HG03066 (cell line): Measurements from ENCODE around the gene AURKB.
"Not testable (repeated sequence)": the region's sequence is repeated elsewhere in the genome, so short reads cannot be mapped to it uniquely, and the experiment has no call there.

Experiments
- ATAC-seq: cut with Tn5 transposase; IDR thresholded peaks from one replicate; pipeline ENCODE4 v1.9.1; 2021; ENCODE audit warnings: low read depth; ENCODE audit not compliant: unreplicated experiment

The AURKB gene

DNA sequence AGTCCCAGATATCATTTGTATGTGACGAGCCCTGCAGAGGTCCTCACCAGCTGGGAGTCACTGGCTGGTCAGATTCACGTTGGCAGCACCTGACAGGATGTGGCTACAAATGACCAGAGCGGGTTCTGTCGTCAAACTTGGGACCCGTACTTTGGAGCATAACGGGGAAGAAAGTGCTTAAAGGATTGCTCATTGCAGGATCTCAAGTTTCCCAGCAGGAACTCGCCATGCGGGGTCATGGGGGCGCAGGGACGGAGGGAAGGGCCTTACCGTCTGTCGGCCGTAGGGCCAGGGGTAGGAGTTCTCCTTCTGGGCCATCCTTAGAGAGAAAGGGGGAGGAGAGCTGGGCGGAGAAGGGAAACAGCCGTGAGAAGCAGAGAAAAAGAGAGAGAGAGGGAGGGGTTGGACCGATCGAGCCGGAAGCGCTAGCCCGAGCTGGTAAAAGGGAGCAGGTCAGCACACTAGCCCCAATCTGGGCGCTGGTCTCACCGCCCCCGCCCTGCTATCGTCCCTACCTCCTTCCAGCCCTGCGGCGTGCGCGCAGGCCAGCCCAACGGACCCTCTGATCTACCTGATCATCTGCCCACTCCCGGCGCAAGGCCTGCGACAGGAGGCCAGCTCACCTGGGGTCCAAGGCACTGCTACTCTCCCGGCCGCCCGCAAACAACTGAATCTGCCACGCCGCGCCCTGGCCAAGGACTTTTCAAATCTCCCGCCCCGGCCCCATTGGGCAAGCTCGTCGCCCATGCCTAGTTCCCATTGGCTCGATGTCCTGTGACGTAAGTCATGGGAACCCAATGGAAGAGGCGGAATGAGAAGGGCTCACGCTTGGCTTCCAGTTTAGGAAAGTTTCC is at the start of gene AURKB:
Gene AURKB, minus strand, starts transcription at position 669 of the 854 bp plus-strand sequence. Its CDS starts 351 bp downstream, at position 318.
- peak; percentile 73 for ATAC-seq

DNA sequence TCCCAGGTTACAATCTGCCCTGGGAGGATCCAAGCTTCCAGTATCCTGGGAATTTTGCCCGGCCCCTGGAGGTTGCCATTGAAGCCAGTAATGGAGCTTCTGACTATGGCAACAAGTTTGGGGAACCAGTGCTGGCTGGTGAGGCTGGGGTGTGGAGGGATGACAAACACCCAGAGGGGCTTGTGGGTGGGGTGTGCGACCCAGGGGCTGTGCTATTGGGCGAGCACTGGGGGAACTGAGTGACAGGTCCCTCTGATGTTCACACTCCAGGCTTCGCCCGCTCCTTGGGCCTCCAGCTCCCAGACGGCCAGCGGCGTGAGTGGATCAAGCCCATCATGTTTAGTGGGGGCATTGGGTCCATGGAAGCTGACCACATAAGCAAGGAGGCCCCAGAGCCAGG is 47.4 kb upstream of the AURKB start:
- no peak for ATAC-seq

DNA sequence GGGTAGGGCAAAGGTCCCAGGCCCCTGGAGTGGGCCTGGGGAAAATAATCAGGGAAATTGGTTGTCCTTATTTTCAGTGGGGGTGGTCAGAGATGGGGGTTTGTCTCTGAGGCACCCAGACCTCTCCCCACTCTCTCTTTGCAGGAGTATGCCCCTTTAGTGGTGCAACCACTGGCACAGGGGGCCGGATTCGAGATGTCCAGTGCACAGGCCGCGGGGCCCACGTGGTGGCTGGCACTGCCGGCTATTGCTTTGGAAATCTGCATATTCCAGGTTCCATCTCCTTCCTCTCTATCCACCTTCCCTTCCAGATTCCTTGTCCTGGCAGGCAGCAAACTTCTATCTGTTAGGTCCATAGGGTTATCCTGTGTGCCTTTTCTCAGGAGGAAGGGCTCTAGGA is 46.3 kb upstream of the AURKB start:
- no peak for ATAC-seq

DNA sequence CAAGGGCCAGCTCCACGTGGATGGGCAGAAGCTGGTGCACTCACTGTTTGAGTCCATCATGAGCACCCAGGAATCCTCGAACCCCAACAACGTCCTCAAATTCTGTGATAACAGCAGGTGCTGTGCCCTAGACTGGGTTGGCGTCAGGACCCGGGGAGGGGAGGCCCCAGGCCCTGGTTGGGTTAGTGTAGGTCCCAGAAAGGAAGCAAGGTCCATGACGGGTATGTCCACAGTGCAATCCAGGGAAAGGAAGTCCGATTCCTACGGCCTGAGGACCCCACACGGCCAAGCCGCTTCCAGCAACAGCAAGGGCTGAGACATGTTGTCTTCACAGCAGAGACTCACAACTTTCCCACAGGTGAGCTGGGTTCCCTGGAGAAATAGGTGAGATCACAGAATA is 45.9 kb upstream of the AURKB start:
- ATAC-seq: no peak

DNA sequence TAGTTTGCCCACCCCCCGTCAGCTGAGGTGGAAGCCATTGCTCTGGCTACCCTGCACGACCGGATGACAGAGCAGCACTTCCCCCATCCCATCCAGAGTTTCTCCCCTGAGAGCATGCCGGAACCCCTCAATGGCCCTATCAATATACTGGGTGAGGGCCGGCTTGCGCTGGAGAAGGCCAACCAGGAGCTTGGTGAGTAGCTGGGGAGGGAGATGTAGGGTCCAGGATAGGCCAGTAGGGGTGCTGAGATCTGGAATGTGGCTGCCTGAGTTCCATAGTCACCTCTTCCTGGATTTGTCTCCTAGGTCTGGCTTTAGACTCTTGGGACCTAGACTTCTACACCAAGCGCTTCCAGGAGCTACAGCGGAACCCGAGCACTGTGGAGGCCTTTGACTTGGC is 45.1 kb upstream of the AURKB start:
- no peak for ATAC-seq

DNA sequence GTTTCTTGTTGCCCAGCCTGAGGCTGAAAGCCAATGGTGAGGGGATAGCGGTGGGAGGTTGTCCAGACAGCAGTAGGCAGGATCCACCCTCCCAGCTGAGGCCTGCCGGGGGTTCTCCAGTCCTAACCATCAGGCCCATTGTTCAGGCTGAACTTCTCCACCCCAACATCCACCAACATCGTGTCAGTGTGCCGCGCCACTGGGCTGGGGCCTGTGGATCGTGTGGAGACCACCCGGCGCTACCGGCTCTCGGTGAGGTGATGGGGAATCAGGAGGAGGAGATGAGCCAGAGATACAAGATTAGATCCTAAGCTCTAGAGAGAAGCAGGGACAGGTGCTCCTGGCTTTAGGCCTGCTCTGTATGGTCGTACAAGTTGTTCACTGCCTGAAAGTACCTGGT is 44.5 kb upstream of the AURKB start:
- ATAC-seq: no peak

DNA sequence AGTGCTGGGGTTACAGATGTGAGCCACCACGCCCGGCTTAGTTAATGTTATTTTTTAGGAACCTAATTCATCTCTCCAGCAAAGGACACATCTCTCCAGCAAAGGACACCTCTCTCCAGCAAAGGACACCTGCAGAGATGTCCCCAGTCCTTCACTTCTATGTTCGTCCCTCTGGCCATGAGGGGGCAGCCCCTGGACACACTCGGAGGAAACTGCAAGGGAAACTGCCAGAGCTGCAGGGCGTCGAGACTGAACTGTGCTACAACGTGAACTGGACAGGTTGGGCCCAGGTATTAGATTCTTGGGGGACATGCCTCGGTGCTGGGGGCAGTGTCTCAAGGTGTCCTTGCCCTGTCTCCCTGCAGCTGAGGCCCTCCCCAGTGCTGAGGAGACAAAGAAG is 43.4 kb upstream of the AURKB start:
- ATAC-seq: no peak

DNA sequence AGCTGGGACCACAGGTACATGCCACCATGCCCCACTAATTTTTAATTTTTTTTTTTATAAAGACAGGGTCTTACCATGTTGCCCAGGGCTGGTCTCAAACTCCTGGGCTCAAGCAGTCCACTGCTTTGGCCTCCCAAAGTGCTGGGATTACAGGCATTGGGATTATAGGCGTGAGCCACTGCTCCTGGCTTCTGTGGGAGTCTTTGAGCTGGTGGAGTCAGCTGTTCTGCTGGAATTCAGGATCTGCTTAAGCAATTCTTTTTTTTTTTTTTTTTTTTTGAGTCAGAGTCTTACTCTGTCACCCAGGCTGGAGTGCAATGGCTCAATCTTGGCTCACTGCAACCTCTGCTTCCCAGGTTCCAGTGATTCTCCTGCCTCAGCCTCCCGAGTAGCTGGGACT is 41.0 kb upstream of the AURKB start:
- not testable (repeated sequence) for ATAC-seq

DNA sequence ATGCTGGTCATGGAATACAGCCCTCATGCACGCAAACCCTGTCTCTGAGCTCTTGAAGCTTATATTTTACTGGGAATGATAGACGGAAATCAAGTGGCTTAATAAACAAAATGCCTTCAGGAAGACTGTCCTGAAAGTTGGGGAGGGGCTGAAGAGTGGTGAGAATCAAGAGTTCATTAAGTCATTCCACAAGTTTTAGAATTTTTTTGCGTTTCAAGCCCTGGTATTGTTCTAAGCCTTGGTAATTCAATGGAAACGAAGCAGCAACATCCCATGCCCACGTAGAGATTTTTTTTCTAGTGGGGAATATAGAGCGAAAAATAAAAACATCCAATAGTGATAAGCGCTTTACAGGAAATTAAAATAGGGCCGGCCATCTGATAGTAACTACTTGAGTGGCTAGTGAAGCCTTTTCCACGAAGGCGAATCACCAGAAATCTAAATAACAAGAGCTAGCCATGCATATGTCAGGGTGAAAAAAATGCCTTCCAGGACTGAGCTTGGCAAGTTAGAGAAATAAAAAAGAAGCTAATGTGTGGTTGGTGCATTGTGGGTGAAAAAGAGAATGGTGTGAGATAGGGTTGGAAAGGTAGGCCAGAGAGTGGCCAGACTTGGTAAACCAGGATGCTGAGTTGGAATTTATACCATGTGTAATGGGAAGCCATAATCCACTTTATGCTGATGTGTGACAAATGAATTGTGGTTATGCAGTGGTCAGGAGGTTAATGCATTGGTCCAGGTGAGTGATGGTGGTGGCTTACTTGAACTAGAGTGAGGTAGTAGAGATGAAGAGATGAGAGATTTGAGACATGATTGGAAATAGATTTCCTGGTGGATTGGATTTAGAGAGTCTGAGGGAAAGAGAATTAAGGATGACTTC is 39.5 kb upstream of the AURKB start:
- ATAC-seq: no peak

DNA sequence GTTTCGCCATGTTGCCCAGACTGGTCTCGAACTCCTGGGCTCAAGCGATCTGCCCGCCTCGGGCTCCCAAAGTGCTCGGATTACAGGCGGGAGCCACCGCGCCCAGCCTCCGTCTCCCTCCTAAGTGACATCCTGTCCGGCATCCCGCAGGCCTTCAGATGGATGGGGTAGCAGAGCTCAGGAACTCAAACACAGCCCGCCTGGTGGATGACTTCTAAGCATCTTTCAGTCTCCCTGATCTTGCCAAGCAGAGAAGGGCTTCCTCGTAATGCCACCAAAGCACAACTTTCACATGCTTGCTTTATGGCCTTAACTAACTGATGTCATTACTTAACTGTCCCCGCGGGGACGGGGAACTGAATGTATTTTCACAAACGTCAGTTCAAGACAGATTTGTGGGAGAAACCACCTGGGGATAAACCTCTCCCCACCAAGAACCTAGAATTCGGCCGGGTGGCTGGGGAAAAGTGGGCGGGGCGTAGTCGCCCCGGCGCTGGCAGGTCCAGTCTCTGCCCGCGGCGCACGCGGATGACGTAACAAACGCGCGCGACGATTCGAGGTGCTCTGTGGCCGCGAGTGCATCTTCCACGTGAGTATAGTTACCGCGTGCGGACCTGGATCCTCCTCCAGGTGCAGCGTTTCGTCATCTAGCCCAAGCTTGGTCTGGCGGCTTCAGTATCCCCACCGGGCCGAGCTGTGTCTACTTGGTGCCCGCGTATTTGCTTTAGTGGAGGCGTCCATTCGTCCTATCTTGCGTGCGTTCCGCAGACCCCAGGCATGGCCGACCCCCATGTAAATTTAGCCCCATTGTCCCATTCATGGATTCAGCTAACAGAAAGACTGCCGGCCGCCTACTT is 38.6 kb upstream of the AURKB start, which contains the start of gene PFAS:
Gene PFAS, plus strand, starts transcription at position 539 of the 857 bp plus-strand sequence. CDS start 4,649 bp downstream, outside the sequence.
- ATAC-seq: no peak

DNA sequence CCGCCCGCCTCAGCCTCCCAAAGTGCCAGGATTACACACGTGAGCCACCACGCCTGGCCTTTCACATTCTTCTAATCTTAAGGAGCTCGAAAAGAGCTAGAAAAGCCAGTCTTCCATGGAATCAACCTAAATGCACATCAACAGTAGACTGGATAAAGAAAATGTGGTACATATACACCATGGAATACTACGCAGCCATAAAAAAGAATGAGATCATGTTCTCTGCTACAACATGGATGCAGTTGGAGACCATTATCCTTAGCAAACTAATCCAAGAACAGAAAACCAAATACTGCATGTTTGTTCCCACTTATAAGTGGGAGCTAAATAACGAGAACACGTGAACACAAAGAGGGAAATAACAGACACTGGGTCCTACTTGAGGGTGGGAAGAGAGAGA is 34.4 kb upstream of the AURKB start:
- ATAC-seq: no peak

DNA sequence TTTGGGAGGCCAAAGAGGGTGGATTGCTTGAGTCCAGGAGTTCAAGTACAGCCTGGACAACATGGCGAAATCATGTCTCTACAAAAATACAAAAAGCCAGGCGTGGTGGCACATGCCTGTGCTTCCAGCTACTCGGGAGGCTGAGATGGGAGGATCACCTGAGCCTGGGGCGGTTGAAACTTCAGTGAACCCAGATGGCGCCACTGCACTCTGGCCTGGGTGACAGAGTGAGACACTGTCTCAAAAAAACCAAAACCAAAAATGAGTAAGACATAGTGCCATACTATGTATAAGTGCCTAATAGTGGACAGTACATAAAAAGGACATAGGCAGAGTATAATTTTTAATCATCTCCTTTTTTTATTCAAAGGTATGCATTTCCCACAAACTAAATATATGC is 33.5 kb upstream of the AURKB start:
- ATAC-seq: no peak

DNA sequence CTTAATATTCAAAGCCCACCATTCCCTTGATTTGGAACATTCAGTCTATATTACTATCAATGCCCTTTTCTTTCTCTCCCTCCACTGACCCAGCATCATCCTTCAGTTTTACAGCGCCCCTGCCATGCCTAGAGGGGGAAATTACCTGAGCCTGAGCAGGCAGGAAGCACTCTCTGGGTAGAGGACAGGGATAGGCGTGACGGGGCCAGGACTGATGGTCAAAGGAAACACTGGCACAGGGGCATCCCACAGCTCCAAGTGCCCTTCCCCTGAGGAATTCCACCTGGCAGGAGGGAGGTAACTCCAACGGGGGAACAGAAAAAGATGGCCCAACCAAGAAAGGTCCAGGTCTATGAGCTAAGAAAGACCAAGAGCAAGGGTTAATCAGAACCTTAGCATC is 27.5 kb upstream of the AURKB start:
- ATAC-seq: no peak

DNA sequence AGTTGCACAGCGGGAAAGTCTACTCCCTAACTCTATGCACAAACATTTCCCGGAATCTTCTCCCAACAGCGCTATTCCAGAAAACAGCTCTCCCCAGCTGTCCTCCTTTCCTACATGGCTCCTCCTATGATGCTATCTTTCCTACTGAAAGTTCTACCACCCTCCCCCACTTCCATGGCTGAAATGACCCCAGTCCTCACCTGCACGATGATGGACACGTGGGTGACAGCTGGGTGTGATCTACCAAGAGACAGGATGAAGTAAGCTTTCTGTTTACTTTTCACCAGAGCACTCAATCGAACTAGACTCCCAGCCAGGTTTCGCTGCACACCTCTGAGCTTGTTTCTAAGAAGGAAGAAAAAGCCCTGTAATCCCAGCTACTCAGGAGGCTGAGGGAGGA is 26.8 kb upstream of the AURKB start:
- no peak for ATAC-seq

DNA sequence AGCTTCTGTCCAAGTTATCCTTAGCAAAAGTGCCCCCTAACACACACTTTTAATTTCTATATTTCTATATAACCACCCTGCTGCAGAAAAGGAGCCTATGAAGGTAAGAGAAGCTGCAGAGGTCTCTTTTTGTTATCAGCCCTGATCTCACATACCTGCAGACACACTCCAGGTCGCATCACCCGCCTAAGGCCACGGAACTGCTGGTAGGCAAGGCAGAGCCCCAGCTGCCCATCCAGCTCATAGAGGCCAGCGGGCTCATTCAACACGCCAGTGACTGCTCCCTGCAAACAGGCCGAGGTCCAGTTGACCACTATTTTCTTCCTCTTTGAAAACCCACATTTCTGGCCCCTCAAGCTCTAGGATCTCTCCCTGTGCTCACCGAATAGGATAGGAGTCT is 25.3 kb upstream of the AURKB start:
- ATAC-seq: no peak

DNA sequence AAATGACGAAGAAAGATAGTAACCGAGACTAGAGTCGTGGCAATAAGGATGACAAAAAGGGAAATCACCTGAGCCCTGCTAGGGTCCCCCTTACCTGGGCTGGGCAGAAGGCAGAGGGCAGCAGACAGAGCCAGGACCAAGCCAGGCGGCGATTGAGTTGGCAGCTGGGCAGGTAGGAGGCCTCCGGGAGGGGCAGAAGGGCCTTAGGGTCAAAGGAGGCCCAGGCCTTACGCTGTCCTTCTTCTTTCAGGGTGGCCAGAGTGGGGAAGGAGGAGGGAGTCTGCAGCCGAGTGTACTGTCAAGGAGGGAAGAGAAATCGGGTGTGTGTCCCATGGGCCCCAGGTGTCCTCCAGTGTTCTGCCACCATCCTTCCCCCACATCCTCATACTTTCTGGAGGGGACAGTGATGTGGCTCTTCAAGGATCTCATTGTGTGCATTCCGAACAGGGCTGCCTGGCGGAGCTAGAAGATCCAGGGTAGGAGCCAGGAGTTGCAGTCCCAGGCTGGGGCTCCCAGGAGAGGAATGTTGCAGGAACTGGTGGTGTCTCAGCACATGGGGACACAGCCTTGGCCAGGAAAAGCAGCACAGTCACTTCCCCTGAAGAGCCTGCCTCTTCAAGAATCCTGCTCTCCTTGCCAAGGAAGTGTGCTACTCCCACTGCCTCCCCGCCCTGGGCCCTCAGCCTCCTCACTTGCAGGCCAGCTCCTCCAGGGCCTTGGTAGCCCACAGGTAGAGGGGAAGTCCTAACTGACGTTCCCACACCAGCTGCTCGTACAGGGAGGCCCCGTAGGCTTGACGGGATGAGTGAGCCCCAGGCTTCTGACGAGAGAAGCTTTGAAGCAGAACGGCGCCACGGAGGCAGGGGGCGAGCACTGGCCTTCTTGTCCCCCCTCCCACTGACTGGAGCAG is 24.2 kb upstream of the AURKB start:
- no peak for ATAC-seq

DNA sequence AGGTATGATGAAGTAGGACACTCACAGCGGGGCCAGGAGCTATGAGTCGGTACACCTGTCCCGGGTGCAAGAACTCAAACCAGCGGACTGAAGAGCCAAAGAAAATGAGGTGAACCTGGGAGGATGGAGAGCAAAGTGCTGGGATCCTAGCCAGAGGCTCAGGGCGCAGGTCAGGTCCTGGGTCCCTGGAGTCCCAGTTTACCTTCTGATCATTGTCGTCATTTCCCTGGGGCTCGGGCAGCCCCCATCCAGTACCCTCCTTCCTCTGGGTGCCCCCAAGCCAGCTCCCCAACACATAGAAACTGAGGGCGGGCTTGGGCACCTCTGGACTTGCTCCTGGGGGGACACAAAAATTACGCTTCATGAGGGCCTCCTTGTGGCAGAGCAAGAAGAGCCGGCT is 21.3 kb upstream of the AURKB start:
- ATAC-seq: no peak

DNA sequence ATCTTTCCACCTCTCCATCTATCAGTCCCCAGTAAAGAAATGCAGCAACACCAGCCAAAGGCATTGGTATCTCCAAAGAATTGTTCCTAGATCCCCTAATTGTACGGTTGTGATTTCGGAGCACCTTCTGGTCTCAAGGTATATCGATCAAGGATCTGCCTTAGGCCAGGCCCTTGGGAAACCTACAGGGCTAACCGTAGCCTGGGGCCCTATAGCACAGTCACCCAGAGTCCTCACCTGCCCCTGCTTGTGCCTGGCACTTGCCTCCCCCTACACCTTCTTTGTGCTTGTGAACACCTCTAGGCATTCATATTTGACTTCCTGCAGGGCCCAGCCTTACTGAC is 16.8 kb upstream of the AURKB start:
- no peak for ATAC-seq

DNA sequence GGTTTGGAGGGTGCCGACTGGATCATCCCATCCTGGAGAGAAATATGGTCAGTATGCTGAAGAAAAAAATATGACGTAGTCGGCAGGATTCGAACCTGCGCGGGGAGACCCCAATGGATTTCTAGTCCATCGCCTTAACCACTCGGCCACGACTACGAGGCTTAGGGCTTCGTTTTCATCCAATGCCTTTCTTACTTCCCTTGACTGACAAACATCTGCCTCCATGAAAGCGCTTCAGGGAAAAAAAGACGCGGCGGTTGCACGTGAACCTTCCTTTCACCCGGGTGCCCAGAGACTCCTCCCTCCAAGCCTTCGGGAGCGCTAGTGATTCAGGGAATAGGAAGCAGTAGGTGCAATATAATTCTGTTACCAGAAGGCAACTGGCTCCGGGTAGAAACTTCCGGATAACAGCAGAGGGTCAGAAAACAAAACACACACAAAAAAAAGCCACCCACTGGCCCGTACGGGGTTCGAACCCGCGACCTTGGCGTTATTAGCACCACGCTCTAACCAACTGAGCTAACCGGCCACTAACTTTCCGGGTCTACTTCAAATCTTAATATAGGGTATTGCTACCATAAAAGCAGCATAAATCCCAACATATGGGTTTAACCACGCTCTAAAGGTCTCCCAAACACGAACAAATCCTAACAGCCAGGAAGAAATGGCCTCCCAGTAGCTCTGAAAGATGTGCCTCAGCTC is 16.3 kb upstream of the AURKB start:
- ATAC-seq: no peak
